ENCODE data around the gene METTL24.
A peak's percentile ranks its signal among the peaks of the same experiment; 100 is the strongest.

Gene METTL24

GRCh38 chr6:110394409-110394808 is 36.3 kb upstream of the METTL24 start:
- no peak for TF ChIP-seq CTCF (conservative IDR thresholded peaks at IDR 0.05)
- no peak overlapping the region for H3K27ac ChIP-seq

- no peak overlapping the region for H3K27ac ChIP-seq
- no peak for TF ChIP-seq CTCF (conservative IDR thresholded peaks at IDR 0.05)
Observed at GRCh38 chr6:110392727-110393126, 34.6 kb upstream of the METTL24 start.

GRCh38 chr6:110390404-110390803 is 32.3 kb upstream of the METTL24 start:
- peak overlapping the region; percentile 93 for H3K27ac ChIP-seq
- TF ChIP-seq CTCF (conservative IDR thresholded peaks at IDR 0.05) = no peak

GRCh38 chr6:110389689-110390382 is 31.7 kb upstream of the METTL24 start:
- H3K27ac ChIP-seq = peak overlapping the region; percentile 93
- TF ChIP-seq CTCF (conservative IDR thresholded peaks at IDR 0.05) = no peak

- TF ChIP-seq CTCF (conservative IDR thresholded peaks at IDR 0.05) = no peak
- H3K27ac ChIP-seq = peak overlapping the region; percentile 93
Observed at GRCh38 chr6:110387986-110388385, 29.8 kb upstream of the METTL24 start.

GRCh38 chr6:110385458-110385863 is 27.3 kb upstream of the METTL24 start:
- no peak for TF ChIP-seq CTCF (conservative IDR thresholded peaks at IDR 0.05)

GRCh38 chr6:110378552-110378951 is 20.4 kb upstream of the METTL24 start:
- H3K27ac ChIP-seq = no peak overlapping the region
- no peak for TF ChIP-seq CTCF (conservative IDR thresholded peaks at IDR 0.05)

More at GRCh38 chr6:110385458-110385863, 27.3 kb upstream of the METTL24 start:
- no peak overlapping the region for H3K27ac ChIP-seq

Measured in VCaP (cell line).